22Rv1 (cell line): ENCODE measurements around the gene DHRS1.

ENCODE experiments used
- H3K27ac ChIP-seq: fragments of 450-650 bp; 2 replicates; pipeline ENCODE4 v1.5.1; 2017
- ZFX ChIP-seq: fragments of 450-650 bp; IDR thresholded peaks from 2 replicates; pipeline ENCODE4 v1.6.1; 2017; ENCODE audit warnings: antibody characterized with exemption, borderline replicate concordance
- TF ChIP-seq, protein P1 (sequence below): fragments of 450-650 bp; IDR thresholded peaks from 2 replicates; pipeline ENCODE4 v1.5.1; 2017; ENCODE audit warnings: mild to moderate bottlenecking

DHRS1 gene

DNA sequence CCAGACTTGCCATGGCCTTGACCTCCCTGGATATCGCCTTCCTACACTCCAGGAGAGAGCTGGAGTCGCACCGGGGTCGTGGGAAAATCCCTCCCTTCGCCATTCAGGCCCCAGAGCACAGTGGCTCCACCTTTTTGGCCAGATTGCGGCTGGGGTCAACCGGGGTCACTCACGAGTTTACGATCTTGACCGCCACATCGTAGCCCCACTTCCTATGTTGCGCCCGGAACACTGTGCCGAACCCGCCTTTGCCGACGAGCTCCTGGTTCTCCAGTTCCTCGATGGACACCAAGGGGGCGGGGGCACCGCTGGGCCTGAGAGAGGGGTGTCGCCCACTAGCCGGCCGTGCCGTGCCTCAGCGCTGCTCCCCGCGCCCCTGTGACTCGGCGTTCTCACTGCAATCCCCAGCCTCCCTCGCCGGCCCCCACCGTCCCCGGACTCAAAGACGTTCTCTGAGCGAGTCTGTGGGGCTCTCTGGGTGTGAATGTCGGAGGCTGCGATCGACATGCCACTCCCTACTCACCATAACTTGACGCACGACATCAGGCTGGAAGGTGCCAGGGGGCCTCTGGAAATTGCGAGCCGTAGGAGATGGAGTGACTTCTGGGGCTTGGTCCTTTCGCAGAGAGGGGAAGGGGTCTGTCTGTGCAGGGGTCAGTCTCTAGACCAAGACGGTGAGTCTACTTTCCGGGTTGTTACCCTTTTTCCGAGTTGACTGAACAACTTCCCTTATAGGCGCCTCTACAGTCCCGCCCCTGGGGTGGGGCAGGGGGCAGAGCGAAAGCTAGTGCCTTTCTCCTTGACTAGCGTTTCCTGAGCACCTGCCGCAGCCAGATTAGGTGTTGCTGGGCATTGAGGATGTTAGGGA, 39.9 kb upstream of the DHRS1 start, which contains the start of gene RIPK3:
TSS of gene RIPK3 (minus strand) at position 708 of the 868 bp plus-strand sequence. CDS start at position 543, 165 bp downstream.
- H3K27ac ChIP-seq = no peak within 1 kb of the TSS
- TF ChIP-seq, protein P1, sequence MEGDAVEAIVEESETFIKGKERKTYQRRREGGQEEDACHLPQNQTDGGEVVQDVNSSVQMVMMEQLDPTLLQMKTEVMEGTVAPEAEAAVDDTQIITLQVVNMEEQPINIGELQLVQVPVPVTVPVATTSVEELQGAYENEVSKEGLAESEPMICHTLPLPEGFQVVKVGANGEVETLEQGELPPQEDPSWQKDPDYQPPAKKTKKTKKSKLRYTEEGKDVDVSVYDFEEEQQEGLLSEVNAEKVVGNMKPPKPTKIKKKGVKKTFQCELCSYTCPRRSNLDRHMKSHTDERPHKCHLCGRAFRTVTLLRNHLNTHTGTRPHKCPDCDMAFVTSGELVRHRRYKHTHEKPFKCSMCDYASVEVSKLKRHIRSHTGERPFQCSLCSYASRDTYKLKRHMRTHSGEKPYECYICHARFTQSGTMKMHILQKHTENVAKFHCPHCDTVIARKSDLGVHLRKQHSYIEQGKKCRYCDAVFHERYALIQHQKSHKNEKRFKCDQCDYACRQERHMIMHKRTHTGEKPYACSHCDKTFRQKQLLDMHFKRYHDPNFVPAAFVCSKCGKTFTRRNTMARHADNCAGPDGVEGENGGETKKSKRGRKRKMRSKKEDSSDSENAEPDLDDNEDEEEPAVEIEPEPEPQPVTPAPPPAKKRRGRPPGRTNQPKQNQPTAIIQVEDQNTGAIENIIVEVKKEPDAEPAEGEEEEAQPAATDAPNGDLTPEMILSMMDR = no peak
- TF ChIP-seq ZFX = no peak

- H3K27ac ChIP-seq = no peak overlapping the region
- no peak for TF ChIP-seq ZFX
- TF ChIP-seq, protein P1 = no peak
Measured at GRCh38 chr14:24338843-24339242, 39.3 kb upstream of the DHRS1 start.

DNA sequence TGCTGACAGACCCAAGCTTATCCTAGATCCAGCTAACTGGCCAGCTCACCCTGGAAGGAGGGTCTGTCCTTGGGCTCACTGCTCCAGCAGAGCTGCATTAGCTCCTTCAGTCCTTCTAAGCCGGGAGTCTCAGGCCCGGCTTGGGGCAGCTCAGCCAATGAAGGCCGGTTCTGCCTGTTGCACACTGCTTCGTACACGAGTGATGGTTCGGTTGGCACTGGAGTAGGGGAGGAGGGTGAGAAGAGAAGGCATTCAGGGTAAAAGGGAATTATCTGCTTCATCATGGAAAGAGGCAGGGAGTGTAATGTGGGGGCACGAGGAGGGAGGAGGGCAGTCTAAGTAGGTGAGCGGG, 38.2 kb upstream of the DHRS1 start:
- no peak for TF ChIP-seq ZFX
- TF ChIP-seq, protein P1 = no peak
- H3K27ac ChIP-seq = no peak overlapping the region

GRCh38 chr14:24337144-24337823, 37.7 kb upstream of the DHRS1 start:
- TF ChIP-seq ZFX = no peak
- TF ChIP-seq, protein P1 = no peak
- no peak overlapping the region for H3K27ac ChIP-seq

GRCh38 chr14:24335461-24336171, 36.0 kb upstream of the DHRS1 start:
- no peak for TF ChIP-seq ZFX
- TF ChIP-seq, protein P1 = no peak
- H3K27ac ChIP-seq = no peak overlapping the region

- TF ChIP-seq, protein P1 = no peak
- no peak for TF ChIP-seq ZFX
Measured at GRCh38 chr14:24334431-24335291, 35.1 kb upstream of the DHRS1 start, which contains the start of gene ADCY4. ADCY4 (minus strand) TSS chr14:24335071; CDS start chr14:24334652, 419 bp downstream.

More at GRCh38 chr14:24334431-24335291, 35.1 kb upstream of the DHRS1 start, which contains the start of gene ADCY4:
- peak within 1 kb of the TSS; percentile 73 for H3K27ac ChIP-seq
